NCI-H187 treated with DMSO at 0.1 percent for 48 hours (cell line): ENCODE measurements around the gene TPM1.

ENCODE experiments used
- DNase-seq: peaks from one replicate; lab custom pipeline; 2025; lab: John Stamatoyannopoulos, UW

Gene TPM1

GRCh38 chr15:63016234-63016633 is 26.3 kb upstream of the TPM1 start:
- no peak for DNase-seq

- DNase-seq: no peak
These were observed 23.9 kb upstream of the TPM1 start for GRCh38 chr15:63018639-63019038.

DNA sequence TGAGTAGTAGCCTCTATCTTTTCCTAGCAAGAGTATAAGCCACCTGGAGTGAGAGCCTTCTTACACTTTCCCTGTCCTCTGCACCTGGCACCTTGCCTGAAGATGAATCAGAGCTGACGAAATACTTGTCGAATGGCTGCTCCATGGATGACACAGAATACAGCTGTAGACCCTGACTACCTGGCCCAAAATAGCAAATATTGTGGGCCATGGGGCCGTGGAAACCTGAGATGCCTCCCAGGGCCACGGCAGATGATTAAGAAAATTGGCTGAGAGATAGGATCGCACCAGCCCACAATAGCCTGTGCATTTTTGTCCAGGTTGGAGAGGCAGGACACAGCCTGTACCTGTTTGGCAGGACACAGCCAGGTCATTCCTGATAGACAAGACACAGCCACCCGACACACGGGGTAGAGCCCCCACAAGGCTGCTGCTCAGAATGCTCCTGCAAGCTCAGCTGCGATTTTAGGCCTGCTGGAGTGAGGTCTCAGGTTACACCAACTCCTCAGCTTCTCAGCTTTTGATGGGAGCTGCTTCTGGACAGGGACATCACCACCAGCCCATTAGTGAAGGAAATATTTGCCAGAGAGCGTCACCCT is 22.9 kb upstream of the TPM1 start:
- DNase-seq: no peak

GRCh38 chr15:63020128-63020527 is 22.4 kb upstream of the TPM1 start:
- no peak for DNase-seq

GRCh38 chr15:63020759-63021430 is 21.7 kb upstream of the TPM1 start:
- no peak for DNase-seq

DNA sequence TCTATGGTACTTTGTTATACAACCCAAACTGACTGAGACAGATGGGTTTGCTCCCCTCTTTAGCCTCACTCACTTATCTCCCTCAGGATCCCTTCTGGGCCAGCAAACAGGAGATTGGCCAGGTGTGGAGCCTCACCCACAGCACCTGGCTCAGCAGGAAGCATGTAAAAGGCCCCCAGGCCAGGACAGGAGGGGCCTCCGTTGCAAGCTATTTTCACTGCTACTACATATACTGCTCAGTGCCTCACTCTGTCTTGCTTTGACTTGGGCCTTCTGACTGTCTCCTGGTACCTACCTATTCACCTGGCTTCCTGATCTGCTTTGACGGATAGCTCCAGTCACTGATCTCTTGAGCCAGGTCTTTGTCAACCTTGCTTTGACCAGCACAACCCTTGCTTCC is 20.4 kb upstream of the TPM1 start:
- DNase-seq: no peak

DNA sequence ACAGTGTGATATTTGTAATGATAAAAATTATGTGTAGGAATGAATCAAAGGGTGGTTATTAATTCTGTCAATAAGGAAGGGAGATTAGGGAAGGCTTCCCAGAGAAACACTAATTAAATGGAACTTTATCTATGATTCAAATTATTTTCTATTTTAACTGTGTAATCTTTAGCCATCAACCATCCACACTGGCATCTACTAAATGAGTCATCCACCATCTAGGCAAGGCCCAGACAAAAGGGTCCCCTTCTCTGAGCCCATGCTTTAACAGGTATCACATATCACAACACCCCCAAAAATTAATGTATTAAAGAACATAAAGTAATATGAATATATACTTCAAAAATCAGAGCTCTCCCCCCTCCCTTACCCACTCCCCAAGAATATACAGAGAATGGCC is 19.9 kb upstream of the TPM1 start:
- DNase-seq: no peak

GRCh38 chr15:63023351-63023945 is 19.1 kb upstream of the TPM1 start:
- DNase-seq: no peak

DNA sequence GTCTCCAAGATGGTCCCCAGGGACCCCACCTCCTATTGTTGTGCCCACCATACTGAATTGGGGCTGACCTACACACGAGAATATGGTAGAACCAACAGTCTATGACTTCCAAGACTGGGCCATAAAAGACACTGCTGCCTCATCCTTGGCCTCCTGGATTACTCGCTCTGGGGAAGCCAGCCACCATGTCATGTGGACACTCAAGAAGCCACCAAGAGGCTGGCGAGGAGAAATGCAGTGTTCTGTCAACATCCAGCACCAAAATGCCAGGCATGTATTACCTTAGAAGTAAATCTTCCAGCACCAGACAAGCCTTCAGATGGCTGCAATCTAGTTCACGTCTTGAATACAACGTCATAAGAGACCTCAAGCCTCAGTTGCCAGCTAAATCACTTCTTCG is 17.1 kb upstream of the TPM1 start:
- no peak for DNase-seq

- no peak for DNase-seq
These were observed 14.9 kb upstream of the TPM1 start for GRCh38 chr15:63027646-63028045.

DNA sequence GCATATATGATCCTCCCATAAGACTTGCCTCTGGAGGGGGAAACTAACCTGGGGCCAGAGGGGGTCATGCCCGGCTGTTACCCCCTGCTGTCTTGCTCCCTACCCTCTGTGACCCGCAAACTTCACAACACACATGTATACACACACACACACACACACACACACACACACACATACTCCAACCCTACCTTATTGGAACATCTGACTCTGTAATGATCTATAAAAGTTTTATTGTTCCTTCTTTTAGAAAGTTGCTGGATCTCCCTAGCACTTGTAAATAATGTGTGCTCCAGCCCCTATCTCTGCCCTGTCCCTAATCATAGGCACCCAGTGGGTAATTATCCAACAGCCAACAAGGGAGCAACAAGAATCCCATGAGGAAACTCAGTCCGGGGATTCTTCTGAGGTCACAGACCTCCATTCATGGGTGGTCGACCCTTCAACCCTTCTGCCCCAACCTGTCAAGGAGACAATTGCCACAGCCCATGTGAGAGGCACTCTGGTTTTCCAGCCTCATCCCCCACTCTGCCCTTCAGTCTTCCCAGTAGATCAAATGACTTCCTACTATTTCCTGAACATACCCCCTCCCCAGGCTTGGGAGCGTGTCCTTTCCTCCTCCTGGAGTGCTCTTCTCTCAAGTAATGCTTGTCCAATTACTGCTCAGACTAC is 14.0 kb upstream of the TPM1 start:
- no peak for DNase-seq

GRCh38 chr15:63029676-63030075 is 12.9 kb upstream of the TPM1 start:
- DNase-seq: no peak

DNA sequence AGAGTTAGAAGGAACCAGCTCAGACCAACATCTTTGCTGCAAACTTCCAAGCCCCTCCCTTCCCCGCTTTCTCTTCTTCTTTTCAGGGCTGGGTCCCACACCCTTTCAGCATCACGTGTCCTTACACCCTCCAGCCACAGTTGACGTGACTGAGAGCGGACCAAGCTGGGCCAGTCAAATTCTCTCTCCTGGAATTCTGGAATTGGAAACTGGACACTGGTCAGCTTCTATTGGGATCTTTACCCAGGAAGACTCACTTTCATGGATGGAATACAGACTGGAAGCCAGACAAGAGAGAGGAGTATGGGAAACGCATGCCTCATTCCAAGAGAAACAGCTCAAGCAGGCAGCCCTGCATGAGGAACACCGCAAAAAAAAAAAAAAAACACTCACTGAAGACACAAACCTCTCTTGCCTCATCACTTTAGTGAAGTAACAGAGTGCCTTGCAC is 12.4 kb upstream of the TPM1 start:
- DNase-seq: no peak

- no peak for DNase-seq
These were observed 8.0 kb upstream of the TPM1 start for GRCh38 chr15:63034578-63034977.

DNA sequence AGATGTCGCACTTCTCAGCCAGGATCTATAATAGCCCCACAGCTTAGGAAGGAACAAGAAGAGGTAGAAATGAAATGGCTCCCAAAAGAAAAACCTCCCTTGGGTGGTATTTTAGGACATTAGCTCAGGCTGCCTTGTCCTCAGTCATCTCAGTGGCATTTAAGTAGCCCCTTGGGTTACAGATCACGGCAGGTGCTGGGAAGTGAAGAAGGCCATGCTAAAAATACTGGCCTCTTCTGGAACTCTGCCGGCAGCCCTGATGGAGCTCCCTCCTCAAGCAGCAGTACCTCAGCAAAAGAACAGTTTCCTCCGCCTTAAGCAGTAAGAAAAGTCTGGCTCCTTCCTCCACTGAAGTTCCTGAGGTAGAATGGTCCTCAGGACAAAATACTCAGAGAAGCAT is 7.3 kb upstream of the TPM1 start:
- DNase-seq: no peak

GRCh38 chr15:63035977-63036376 is 6.6 kb upstream of the TPM1 start:
- DNase-seq: no peak

DNA sequence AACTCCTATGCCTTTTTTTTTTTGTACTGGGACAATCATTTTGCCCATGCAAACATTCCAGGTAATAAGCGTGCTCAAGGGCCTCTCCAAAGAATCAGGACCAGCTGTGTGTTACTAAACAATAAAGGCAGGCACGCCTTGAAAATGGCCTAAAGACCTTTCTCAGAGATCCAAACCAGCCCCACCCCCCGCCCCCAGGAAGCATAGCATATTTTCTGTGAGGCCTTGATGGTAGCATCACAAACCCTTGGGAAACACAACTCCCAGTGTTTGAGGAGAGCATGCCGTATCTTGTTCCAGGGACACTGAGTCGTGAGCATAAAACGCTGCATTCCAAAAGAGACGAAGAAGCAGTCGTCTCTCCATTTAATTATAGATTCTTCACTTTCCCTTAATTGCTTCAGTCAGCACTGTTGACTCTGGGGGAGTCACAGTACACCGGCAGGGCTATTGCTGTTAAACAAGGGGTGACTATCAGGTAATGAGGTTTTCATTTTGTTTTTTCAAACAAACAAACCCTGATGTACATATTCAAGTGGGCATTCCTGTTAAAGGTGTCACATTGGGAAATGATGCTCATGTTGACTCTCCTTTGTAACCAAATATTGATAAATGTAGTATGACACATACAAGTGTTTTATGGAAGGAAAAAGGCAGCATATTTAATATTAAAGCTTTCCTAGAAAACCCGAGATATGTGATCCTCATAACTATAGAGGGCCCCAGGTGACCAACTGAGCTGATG is 4.4 kb upstream of the TPM1 start:
- DNase-seq: no peak

DNA sequence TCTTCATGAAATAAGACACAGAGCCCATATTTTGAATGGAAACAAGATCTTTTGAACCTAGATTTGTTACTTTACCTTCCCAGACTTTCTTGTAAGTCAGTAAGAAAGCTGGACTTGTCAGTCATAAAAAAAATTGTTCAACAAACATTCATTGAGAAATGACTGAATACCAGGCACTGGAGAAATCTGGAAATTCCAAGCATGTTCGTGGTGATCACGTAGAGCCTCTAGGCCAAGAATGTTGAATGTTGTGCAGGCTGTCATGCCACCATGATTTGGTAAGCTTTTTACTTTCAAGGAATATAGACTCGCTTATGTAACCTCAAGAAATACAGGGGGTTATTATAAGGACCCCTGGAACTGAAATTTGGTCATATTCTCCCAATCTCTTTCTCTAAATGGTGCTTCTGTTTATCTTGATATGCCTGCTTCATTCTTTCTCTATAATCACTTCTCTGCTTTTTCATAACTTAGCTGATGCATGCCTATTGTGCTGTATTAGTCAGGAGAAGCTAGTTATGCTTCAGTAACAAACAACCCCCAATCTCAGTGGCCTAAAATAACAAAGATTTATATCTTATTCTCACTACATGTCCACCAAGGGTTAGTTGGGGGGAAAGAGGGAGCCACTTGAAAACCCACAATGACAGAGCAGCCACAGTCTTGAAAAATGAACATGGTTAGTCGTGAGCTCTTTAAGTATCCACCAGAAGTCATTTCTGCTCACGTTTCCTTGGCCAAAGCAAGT is 3.4 kb upstream of the TPM1 start:
- no peak for DNase-seq

- no peak for DNase-seq
These were observed 2.7 kb upstream of the TPM1 start for GRCh38 chr15:63039811-63040210.

- no peak for DNase-seq
These were observed 2.0 kb upstream of the TPM1 start for GRCh38 chr15:63040509-63040908.

DNA sequence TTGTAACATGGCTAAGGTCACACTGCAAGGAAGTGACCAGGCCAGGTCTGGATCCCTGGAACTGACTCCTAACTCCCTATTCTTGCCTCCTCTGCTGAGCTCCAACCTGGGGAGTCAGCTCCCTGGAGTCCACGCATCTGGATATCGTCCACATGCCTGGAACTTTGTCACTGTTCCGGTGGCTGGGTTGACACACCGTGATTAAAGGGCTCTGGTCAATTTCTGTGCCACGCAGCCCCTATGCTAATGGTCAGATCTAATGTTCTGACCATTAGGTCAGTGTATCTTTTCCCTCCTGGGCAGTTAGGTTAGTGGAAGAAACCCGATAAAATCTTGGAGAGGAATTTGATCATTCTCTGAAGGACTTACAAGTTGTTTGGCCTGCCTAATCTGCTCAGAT is 1.6 kb upstream of the TPM1 start:
- no peak for DNase-seq
